DMS53 treated with DMSO at 0.1 percent for 48 hours (cell line): ENCODE results near the gene PMEPA1.

Experiments used
- DNase-seq: peaks from one replicate; lab custom pipeline; 2025; ENCODE audit not compliant: unreplicated experiment; lab: John Stamatoyannopoulos, UW

PMEPA1 gene

DNA sequence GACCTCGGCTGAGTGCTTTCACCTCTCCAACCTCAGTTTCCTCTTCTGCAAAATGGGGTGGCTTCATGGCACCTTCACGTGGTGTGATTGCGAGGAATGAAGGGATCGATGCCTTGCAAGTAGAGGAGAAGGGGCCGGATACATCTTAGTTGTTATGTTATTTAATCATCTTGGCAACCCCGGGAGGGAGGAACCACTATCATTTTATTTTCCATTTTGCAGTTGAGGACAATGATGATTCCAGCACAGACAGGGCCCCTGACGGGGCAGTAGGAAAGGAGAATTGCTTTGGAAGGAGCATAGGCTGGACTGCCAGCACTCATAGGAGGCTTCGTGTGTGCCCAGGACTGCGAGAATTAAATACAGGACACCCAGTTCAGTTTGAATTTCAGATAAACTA lies 2.5 kb upstream of the PMEPA1 start:
- DNase-seq, result no peak

GRCh38 chr20:57711826-57712225 lies 2.0 kb upstream of the PMEPA1 start:
- no peak for DNase-seq

DNA sequence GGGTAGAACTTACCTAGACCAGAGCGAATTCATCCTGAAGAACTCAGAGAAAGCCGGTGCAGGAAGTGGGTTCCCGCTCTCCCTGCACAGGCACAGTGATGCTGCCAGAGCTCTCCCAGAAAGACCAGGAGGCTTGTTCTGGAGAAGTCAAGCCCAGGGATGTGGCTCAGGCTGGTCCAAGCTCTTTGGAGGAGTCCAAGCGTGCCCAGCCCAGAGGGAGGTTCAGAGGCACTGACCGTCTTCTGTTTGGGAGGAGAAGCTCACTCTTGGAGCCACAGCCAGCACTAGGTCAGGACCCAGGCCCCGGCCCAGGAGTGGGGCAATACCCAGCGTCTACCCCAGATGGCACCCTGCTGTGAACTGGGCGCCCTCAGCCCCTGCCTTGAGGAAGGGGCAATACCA lies 1.5 kb upstream of the PMEPA1 start:
- DNase-seq, result no peak

GRCh38 chr20:57710841-57711240 lies 1.0 kb upstream of the PMEPA1 start:
- no peak for DNase-seq

- DNase-seq, result no peak
Measured at GRCh38 chr20:57708694-57709673, 831 bp downstream of the PMEPA1 start.

- no peak for DNase-seq
Measured at GRCh38 chr20:57707849-57708693, 1.7 kb downstream of the PMEPA1 start.

- no peak for DNase-seq
Measured at GRCh38 chr20:57707320-57707719, 2.5 kb downstream of the PMEPA1 start.

DNA sequence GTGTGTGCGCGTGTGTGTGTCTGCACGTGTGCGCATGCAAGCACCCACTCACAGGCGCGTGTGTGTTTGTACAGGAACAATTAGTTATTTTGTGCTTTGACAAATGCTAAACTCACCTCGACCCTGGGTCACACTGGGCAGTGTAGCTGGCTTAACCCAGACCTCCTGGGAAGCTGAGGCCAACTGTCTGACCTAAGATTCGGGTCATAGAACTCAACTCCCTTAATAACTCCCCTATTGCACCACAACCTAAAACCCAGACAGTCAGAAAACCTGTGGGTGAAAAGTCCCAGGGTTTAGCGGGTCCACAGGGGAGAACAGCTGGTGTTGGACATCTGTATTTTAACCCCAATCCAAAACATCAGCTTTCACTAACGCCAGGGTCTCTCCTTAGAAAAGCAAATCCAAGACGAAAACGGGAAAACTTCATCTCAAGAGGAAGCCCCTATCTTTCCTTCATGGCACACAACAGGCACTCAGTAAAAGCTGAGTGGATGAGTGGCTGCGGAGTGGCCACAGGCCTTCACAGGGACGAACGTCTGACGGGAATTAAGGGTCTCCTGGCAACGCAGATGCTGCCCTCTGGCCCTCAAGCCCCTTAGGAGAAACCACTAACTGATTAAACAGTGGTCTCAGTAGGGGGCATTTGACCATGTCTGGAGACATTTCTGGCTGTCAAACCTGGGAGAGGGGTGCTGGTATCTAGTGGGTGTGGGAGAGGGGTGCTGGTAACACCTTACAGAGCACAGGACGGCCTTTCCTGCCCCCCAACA lies 4.5 kb downstream of the PMEPA1 start:
- DNase-seq, result no peak

GRCh38 chr20:57704245-57704644 lies 5.6 kb downstream of the PMEPA1 start:
- no peak for DNase-seq

GRCh38 chr20:57703013-57703412 lies 6.8 kb downstream of the PMEPA1 start:
- DNase-seq, result no peak

DNA sequence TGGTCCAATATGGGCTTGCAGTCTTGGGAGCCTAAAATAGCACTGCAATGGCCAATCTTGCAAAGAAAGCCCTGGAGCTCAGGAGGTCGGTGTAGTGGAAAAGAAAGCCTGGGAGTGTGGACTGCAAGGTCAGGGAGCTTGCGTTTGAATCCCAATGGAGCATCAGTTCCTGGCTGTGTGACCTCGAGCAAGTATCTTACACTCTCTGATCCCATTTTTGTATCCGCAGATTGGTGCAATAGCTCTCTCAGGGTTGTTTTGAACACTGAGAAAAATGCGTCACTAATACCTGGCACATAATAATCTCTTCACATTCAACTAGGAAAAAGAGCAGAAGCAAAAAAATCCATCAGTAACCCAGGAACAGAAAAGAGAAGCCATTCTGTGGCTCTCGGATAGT lies 7.3 kb downstream of the PMEPA1 start:
- DNase-seq, result no peak

- no peak for DNase-seq
Measured at GRCh38 chr20:57702091-57702490, 7.7 kb downstream of the PMEPA1 start.

- no peak for DNase-seq
Measured at GRCh38 chr20:57701651-57702050, 8.2 kb downstream of the PMEPA1 start.

DNA sequence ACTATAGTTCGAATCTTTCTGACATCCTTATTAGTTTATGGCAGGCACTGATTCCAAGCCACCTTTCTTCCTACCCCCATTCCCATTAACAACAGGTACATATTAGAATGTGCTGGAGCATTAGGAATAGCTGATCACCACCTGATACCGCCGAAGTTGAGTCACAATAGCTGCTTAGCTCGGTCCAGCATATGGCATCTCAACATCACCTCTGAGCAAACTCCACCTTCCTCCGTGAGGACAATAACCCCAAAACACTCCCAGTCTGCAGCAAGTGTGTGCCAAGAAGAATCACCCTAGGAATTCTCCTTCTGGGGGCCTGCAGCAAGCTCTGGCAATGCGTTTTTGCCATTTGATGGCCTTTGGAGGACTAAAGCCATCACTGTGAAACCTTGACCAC lies 8.7 kb downstream of the PMEPA1 start:
- no peak for DNase-seq

DNA sequence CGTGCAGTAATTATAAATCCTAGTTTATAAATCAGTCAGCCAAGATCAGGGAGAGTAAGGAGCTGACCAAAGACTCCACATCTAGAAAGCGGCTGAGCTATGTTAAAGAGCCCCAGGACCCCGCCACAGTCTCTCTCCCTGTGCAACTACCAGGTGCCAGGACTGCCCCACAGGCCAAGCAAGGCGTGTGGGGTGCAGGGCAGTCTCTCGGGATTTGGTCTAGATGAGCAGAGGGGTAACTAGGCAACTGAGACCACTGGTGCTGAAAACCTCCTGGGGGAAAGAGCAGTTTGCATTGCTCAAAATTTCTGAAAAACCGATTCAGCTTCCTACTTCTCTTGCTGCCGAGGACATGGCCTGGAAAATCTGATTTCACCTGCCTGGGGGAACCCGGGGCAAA lies 10.4 kb downstream of the PMEPA1 start:
- no peak for DNase-seq

GRCh38 chr20:57698867-57699275 lies 10.9 kb downstream of the PMEPA1 start:
- DNase-seq, result no peak

- DNase-seq, result no peak
Measured at GRCh38 chr20:57698116-57698866, 11.5 kb downstream of the PMEPA1 start.

GRCh38 chr20:57697543-57697942 lies 12.3 kb downstream of the PMEPA1 start:
- DNase-seq, result no peak

GRCh38 chr20:57696401-57696961 lies 13.3 kb downstream of the PMEPA1 start:
- DNase-seq, result no peak

DNA sequence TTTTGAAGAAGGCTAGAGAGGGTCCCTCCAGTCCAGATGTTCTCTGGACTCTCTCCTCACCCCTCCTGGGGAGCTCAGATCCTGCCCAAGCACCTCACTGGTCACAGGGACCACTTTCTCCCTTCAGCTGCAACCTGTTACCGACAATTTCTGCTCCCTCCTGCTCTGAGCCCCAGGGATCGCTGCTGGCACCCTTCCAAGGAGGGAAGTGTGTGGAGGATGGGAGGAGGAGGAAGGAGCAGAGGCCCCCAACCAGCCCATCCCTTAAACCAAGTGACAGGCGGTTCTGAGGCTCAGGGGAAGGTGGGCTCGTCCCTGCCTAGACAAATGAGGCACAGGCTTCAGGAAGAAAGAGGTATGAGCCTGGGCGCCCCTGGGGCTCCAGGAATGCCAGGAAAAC lies 13.9 kb downstream of the PMEPA1 start:
- DNase-seq, result no peak
